Body of pancreas (tissue), 4 donors: ENCODE data around the gene LIG3.

Source experiments
- POLR2A ChIP-seq, 3 donors: fragments of 450-650 bp; IDR thresholded peaks; one replicate each; pipeline ENCODE4 v1.6.1; 2016; ENCODE audit warnings: antibody characterized with exemption in 3 of 3, mild to moderate bottlenecking in 2 of 3
- TF ChIP-seq, protein P1 (sequence below), 7 experiments: fragments of 450-650 bp in 4 of 7; fragments of 200-600 bp in 3 of 7; sonication (generic) in 3 of 7; IDR thresholded peaks; one replicate each; pipeline ENCODE4 v1.5.1; 2016 to 2019; ENCODE audit warnings: antibody characterized with exemption in 7 of 7

DNA sequence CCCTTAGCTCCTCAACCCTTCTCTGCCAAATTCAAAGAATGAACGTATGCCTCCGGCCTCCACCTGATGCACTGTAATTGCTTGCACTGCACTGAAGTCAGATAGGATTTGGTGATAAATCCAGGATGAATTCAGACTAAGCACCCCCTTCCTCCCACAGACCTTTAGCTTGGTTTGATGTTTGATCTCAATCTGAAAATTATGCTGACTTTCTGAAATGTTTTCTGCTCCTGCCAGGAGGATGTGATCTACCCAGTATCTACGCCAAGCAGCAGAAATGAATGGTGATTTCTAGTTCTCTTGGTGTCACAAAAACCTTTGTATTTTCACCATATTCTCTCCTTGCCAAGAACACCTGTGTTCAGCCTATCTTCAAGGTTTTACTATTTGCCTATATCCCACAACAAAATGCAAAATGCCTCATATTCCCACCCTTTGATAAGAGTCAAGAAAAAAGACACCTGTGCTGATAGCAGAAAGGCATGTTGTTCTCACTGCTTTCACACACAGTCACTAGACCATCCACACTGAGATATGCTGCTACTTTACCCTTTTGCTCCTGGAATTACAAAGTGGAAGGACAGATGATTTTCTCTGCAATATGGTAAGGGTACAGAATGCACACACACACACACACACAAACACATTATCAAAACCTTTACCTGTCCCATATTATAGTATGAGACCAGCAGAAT, 68.5 kb downstream of the LIG3 start:
- no peak for TF ChIP-seq POLR2A (IDR thresholded peaks at IDR 0.05)
- TF ChIP-seq, protein P1, sequence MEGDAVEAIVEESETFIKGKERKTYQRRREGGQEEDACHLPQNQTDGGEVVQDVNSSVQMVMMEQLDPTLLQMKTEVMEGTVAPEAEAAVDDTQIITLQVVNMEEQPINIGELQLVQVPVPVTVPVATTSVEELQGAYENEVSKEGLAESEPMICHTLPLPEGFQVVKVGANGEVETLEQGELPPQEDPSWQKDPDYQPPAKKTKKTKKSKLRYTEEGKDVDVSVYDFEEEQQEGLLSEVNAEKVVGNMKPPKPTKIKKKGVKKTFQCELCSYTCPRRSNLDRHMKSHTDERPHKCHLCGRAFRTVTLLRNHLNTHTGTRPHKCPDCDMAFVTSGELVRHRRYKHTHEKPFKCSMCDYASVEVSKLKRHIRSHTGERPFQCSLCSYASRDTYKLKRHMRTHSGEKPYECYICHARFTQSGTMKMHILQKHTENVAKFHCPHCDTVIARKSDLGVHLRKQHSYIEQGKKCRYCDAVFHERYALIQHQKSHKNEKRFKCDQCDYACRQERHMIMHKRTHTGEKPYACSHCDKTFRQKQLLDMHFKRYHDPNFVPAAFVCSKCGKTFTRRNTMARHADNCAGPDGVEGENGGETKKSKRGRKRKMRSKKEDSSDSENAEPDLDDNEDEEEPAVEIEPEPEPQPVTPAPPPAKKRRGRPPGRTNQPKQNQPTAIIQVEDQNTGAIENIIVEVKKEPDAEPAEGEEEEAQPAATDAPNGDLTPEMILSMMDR (IDR thresholded peaks at IDR 0.05): no peak
